Activated T-cell treated with anti-CD3 and anti-CD28 coated beads for 1 hour (primary cell): ENCODE results near the gene CXCL3.
"Not testable (repeated sequence)": the region's sequence is repeated elsewhere in the genome, so short reads cannot be mapped to it uniquely, and the experiment has no call there.

Experiments
- DNase-seq: peaks from one replicate; pipeline ENCODE4 v3.0.0-alpha.2; 2020; ENCODE audit warnings: low read depth

Gene CXCL3

DNA sequence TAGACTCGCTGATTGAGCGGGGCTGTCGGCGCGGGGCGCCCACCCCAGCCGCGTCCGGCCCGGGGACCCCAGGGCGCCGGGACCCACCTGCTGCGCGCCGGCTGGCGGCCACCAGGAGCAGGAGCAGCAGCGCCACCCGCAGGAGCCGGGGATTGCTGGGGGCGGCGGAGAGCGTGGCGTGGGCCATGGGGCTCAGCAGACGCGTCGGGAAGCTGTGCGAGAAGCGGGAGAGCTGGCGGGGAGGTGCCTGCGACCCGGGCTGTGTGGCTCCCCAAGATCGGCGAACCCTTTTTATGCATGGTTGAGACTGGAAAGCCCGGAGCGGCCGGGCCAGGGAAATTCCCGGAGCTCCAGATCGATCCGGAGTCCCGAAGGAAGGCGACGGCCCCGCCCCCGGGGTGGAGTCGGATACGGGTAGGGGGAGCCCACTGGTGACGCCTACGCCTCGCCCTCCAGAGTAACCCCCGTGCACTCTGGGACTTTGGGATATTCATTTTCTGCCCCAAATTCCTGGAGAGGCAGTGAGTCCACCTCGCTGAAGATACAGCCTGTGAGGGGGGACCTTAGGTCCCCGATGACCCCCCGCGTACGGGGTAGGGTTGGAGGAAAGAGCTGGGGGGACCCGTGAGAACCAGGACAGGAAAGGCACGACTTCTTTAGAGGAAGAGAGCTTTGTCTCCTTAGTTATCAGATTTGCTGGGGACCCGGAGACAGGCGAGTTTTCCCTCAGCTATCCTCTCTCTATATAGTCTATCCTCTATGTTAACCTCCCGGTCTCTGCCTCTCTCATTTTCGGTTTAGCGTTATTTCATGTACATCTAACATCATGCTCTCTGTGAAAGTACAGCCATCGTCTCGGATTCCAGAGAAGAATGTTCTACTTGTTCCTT, at the start of gene CXCL3:
Gene CXCL3, minus strand, starts transcription at position 265 of the 890 bp plus-strand sequence. Its CDS starts 78 bp downstream, at position 187.
- DNase-seq, result peak; percentile 1

DNA sequence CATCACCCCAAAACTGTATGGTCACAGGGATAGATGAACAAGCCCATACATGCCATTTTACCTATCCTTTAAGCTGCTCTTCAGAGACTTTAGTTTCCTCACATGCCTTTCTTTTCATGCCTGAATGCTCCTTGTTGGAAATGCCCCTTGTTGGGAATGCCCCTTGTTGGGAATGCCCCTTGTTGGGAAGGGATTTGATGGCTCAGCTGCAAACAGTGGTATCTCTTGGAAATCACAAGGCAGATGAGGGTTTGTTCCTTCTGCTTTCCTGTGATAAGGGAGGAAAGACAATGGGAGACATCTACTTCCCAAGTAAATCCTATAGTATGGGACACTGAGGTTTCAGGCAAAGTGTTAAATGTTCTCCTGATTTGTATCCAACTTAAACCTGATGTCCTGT, 49.0 kb upstream of the CXCL3 start:
- no peak for DNase-seq

DNA sequence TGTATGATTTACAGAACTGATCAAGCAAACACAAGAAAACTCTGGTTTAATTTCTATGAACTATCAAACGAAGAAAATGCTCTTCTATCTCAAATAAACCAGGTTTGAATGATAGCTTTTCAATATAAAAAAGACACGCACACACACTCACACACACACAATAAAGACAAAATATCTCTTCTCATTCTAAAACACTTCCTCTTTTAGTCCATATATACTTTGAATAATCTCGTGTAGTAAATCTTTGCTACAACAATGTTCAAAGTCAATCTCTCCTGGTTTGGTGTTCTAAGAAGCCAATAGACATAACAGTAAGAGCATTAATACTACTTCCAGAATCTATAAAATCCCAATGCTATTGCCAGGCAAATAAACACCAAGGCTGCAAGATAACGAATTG, 47.2 kb upstream of the CXCL3 start:
- no peak for DNase-seq

DNA sequence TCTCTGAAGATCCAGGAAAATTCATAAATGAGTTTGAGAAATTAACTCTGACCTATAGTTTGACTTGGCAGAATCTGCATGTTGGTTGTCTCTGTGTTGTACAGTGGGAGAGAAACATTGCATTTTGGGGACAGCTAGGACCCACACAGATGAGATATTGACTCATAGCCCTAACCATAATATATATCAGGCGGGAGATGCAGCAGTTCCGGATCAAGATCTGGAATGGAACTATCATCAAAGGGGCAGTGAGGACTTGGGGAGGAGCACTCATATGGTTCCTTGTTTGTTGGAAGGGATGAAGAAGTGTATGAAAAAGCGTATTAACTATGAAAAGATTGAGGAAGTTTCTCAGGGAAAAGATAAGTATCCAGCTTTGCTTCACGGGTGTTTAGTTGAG, 46.5 kb upstream of the CXCL3 start:
- DNase-seq, result no peak

DNA sequence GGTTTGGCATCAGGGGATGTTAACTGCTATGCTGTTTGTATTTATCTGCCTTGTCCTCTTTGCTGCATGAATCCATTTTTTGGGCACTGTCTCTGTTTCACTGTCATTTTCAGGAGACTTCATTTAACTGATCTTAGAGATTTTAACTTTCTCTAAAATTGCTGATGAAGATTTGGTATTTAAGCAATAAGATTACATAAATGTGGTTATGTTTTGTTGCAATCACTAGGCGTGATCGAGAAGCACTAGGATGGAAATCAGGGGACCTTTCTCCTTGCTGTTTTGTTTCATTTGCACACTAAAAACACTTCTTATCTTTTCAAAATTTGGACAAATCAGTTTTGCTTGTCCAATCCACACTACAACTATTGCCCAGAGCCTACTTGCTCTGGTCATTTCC, 45.1 kb upstream of the CXCL3 start:
- DNase-seq, result no peak

DNA sequence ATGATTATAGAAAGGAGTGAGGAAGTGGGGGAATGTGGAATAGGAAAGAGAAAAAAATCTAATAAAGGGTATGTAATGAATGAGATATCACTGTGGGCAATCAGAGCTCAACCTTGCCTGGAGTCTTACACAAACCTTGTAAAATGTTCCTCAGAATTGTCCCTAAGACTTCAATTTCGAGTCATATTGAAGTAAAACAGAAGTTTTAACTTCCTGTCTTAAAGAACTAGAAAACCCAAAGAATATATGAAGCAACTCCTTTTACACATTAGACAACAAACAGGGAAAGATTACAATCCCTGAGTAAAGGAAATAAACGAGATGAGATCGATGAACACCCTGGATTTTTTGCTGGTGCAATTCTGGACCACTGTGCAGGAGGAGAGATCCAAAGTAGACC, 42.5 kb upstream of the CXCL3 start:
- DNase-seq, result no peak

DNA sequence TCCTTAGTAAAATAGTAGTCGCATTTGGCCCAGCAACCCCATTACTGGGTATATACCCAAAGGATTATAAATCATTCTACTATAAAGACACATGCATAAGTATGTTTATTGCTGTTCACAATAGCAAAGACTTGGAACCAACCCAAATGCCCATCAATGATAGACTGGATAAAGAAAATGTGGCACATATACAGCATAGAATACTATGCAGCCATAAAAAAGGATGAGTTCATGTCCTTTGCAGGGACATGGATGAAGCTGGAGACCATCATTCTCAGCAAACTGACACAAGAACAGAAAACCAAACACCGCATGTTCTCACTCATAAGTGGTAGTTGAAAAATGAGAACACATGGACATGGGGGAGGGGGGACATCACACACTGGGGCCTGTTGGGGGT, 41.9 kb upstream of the CXCL3 start:
- DNase-seq, result not testable (repeated sequence)

DNA sequence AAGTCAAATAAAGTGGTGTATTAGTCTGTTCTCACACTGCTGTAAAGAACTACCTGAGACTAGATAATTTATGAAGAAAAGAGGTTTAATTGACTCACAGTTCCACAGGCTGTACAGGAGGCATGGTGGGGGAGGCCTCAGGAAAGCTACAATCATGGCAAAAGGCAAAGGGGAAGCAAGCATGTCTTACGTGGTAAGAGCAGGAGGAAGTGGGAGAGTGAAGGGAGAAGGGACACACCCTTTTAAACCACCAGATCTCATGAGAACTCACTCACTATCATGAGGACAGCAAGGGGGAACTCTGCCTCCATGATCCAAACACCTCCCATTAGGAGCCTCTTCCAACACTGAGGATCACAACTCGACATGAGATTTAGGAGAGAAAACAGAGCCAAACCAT, 40.5 kb upstream of the CXCL3 start:
- DNase-seq, result not testable (repeated sequence)

DNA sequence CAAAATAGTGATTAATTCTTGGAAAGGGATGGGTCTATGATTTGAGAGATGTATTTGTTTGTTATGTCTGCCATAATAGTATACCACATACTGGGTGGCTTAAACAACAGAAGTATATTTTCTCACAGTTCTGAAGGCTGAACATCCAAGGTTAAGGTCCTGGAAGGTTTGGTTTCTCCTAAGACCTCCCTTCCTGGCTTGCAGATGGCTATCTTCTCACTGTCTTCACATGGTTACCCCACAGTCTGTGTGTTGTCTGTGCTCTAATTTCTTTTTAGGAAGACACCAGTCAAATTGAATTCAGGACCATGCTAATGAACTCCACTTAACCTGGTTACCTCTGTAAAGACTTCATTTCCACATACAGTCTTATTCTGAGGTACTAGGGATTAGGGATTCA, 34.9 kb upstream of the CXCL3 start:
- DNase-seq, result no peak

DNA sequence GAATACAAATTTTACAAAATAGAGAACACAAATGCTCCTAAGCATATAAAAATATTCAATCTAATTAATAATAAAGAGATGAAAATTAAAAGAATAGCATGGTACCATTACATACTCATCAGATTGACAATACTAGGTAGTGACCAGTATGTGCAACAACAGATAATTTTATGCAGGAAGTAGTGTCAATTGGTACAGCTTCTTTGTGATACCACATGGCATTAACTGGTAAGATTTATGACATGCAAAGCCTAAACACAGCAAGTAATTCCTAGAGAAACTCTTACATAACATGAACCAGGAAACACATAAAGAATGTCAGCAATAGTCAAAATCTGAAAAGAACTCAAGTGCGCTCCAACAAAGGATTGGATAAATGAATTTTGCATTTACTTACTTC, 34.2 kb upstream of the CXCL3 start:
- no peak for DNase-seq

DNA sequence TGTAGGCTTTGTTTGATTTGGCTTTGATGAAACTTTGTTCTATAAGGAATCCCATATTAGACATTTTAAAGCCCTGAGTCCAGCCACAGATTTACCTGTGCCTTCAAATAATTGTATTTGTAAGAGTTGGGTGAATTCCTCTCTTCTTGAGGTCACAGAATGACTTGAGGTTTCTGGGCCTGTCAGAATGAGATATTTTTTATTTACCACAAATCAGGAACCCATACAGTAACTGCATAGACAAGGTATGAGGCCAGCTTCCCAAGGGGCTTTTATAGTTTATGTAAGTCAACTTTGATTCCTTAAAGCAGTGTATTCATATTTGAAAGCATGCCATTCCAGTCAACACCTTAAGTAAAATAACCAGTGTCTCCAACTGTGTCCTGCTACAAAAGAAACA, 29.1 kb upstream of the CXCL3 start:
- DNase-seq, result no peak

DNA sequence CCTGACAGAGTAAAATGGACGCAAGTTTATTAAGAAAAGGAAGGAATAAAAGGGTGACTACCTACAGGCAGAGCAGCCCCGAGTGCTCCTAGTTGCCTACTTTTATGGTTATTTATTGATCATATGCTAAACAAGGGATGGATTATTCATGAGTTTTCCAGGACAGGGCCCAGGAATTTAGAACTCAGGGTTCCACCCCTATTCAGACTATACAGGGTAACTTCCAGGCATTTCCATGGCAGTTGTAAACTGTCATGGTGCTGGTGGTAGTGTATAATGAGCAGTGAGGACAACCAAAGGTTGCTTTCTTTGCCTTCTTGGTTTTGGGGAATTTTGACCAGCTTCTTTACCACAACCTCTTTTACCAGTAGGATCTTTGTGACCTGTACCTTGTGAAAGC, 27.7 kb upstream of the CXCL3 start:
- DNase-seq, result no peak

DNA sequence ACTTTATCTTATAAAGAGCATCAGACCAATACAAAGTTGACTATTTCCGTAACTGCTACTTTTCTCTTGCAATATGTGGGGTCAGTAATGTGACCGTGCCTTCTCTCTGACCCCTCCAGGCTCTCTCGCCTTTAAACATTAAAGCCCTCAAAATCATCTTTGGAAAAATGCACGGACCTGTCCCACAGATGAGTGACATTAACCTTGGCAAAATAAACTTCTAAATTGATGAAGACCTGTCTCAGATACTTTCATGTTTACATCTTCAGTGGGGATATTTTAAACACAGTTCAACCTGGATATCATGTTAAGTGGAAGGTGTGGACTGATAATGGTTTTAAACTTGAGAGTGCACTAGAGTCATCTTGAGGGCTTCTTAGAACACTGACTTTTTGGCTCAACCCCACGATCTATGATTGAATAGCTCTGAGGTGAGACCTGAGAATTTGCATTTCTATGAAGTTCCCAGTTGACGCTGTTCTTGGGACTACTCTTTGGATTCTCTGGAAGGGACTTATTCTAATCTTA, 26.7 kb upstream of the CXCL3 start:
- DNase-seq, result no peak

DNA sequence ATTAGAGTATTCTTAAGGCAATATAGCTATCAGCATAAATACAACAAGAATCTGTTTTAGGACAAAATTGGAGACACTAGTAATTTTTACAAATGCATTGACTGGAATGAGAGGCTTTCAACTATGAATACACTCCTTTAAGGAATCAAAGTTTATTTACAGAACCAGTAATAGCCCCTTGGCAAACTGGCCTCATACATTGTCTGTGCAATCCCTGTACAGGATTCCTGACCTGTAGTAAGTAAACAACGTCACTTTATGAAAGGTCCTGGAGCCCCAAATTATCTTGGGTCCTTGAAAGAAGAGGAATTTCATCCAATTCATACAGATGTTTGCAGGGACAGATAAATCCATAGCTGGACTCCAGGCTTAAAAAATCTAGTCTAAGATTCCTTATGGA, 25.4 kb upstream of the CXCL3 start:
- DNase-seq, result no peak

DNA sequence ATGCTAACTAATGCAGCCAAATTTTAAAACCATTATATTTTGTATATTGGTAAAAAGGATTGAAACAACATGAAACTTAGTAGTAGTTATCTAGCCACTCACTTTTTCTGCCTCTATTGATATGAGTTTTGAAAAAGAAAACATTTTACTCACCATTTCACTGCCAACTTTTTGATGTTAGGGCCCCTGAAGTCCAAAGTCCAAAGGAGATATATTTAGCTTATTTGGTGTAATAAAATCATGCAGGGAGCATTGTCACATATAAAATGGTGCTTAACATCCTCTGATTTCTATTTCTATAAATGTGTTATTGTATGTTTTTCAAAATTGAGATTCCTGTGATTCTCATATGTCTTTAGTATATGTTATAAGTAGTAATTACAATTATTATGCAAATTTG, 24.5 kb upstream of the CXCL3 start:
- DNase-seq, result no peak

DNA sequence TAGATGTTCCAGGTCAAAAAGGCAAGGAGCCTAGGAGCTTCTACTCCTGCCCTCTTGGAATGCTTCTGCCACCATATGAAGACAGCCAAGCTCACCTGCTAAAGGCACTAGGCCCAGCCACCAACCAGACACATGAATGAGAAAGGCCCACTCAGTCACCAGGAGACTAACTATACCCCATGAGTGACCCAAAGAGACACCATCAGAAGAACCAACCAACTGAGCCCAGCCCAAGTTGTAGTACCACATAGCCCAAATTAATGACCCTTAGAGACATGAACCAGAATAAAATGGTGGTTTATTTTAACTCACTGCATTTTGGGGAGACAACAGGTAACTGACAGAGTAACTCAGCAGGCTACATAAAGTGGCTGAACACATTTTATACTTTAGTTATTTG, 22.9 kb upstream of the CXCL3 start:
- DNase-seq, result no peak

DNA sequence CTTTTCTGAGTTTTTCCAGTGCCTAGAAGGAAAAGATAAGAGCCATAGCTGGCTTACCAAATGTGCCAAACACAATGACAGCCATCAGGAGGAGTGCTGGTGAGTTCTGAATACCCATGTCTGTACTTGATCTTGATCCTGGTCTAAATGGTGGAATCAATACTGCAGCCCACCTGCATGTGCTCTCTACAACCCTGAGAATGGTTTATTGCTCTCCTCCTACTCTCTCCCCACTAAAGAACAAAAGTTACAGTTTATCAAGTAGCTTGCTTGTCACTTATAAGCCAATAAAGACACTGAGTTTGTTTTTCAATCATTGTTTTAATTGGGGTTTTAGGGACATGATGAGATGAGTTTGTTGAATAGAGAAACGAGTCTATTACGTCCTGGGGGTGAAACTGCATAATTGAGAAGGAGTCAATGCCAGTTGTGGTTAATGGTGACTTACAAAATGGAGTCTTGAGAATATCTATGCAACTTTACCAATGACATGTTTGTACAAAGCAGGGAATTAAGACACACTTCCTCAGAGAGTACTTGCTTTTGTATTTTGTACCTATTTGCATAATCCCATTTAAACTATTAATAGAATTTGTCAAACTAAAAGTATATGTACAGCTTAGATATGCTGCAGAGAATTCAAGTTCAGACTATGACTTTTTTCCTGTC, 20.8 kb upstream of the CXCL3 start:
- no peak for DNase-seq

DNA sequence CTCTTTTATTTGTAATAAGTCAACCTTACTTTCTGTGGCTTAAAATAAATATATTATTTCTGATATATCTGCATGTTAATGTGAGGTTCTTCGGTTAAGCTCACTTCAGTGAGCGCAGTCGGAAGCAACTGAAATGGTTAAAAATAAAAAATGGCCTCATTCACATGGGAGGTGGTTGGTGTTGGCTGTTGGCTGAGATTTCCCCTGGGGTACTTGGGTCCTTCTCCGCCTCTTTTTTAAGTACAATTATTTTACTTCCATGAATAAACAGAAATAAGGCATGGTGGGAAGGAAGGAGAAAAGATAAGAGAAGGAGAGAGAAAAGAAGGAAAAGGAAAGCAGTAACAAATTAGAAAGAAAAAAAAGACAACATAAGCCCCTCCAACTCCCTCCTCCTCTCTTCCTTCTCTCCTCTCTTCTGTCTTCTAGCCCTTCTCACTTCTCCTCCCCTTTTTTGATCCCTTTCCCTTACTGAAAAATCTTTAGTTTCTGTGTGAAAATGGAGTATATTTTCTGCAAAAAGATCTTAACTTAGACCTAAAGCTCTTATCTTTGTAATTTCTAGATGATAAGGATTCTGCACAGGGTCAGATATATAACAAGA, 19.7 kb upstream of the CXCL3 start:
- no peak for DNase-seq

DNA sequence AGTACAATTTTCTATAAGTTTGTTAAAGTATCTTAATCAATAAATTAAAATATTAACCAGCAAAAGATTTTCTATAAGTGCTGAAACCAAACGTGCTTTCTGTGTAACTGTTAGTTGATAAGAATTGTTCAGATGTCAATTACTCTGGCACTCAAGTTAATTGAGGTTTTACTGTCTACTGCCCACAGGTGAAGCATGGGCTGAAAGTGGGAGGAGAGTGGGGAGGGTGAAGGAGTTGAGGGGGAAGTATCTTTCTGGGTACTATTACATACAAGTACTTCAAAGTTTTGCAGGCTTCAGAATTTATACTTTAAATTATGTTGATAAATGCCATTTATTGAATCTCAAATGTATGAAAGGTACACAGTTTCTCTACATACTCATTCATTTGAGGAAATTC, 19.1 kb upstream of the CXCL3 start:
- DNase-seq, result no peak

DNA sequence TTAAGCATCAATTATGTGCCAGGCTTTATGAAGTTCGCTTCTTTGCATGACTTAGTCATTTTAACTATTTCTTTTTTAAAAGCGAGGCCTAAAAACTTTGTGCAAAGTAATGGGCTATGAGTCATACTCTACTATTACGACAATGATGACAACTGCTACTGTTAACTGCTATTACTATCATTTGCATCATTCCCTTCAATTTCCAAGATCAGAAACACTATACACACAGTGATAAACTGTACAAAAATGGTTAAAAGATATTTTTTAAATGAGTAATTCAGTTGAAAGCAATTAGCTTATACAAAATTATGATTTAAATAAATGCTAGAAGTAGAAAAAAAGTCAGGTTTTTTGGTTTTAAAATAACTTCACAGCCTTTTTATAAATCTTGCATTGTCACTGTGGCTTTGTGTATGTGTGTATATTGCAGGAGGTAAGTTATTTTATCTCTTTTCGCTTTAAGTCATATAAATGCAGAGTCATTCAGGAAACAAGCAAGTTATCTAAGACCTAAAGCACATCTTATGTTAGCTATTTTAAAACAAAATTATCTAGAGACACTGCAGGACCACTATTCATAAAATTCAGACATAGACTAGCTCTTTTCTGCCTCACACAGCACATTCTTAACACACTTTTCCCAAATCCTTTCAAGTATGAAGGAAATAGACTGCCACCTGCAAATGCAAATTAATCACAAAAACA, 18.5 kb upstream of the CXCL3 start:
- no peak for DNase-seq

DNA sequence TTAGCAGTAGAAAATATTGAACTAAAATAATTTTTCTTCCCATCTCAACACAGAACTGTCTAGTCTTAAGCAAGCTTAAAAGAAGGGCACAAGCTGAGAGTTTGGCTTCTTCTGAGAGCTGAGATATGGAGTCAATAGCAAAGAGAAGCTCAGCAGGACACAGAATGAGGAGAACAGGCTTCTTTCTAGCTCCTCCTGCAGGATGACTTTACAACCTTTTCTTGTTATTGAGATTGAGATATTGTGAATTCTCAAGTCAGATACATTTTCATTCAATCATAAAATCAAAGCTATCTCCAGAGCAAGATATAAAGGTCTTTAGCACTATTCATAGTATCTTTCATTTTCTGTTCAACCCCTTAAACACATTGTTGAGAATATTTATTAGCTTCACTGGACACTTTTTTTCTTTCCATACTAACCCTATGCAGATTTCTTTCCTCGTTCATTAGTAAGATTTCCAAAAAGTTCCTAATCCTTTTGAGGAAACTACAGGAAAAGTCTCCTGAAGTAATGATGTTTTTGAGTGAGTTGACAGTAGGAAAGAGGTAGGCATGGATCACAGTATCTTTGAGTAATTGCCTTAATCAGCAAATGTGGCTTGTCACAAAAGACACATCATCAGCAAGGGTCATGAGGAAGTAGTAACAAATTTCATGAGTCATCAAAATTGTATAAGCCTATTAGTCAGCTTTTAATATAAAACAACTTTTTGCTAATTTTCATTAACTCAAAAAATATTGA, 17.8 kb upstream of the CXCL3 start:
- DNase-seq, result no peak

DNA sequence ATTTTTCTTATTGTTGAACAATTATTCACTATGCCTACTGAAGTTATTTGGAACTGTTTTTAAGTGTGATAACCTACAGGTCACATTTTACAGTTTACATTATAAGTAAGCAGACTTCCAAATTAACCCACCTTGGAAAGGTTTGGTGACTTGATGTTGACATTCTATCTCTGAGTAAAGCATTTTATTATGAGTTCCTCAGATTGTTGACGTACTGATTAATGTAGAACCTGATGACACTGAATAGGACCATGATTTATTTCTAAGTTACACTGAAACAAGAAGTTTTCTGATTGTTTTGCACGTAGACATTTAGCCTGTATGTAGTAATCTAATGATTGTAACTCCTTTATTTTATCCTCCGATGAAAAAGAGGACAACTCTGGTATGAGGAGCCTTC, 17.0 kb upstream of the CXCL3 start:
- DNase-seq, result no peak
